Middle frontal gyrus (tissue), 1 donor: ENCODE data around the gene ADAMTSL5.
"Not testable (repeated sequence)": the region's sequence is repeated elsewhere in the genome, so short reads cannot be mapped to it uniquely, and the experiment has no call there.

Source experiments
- DNase-seq: peaks from one replicate; pipeline ENCODE4 v3.0.0-alpha.2; 2015; ENCODE audit warnings: low spot score; ENCODE audit errors: extremely low spot score

The ADAMTSL5 gene

DNA sequence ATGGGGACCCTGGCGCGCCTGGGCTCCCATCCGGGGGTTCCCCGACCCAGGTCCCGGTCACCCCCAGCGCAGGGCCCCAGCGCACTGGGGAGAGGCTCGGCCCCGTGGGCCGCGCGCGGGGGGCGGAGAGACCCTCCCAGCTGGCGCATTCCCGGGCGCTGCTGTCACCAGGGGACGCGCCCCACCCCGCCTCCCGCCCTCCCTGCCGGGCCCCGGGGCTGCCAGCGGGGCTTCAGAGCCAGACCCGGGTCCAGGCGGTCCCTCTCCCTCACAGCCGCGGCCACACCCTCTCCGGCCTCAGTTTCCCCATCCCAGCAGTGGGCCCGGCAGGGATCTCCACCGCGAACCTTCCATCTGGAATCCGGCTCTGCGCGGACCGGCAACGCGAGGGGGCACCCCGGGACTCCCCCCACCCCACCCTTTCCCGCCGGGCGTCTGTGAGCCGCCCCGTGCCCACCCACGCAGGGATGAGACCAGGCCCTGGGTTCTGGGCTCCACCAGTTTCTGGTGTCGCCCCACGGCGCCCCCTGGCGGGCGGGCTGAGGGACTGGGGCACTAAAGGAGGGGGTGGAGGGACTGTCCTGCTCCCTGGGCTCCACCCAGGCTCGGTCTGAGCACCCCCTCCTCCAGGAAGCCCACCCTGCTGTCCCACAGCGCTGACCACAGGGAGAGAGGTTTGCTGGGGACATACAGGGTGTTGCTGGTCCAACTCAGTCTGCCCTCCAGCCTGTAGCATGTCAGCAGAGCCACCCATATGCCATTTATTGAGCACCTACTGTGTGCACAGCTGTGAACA, 878 bp upstream of the ADAMTSL5 start:
- DNase-seq: no peak

DNA sequence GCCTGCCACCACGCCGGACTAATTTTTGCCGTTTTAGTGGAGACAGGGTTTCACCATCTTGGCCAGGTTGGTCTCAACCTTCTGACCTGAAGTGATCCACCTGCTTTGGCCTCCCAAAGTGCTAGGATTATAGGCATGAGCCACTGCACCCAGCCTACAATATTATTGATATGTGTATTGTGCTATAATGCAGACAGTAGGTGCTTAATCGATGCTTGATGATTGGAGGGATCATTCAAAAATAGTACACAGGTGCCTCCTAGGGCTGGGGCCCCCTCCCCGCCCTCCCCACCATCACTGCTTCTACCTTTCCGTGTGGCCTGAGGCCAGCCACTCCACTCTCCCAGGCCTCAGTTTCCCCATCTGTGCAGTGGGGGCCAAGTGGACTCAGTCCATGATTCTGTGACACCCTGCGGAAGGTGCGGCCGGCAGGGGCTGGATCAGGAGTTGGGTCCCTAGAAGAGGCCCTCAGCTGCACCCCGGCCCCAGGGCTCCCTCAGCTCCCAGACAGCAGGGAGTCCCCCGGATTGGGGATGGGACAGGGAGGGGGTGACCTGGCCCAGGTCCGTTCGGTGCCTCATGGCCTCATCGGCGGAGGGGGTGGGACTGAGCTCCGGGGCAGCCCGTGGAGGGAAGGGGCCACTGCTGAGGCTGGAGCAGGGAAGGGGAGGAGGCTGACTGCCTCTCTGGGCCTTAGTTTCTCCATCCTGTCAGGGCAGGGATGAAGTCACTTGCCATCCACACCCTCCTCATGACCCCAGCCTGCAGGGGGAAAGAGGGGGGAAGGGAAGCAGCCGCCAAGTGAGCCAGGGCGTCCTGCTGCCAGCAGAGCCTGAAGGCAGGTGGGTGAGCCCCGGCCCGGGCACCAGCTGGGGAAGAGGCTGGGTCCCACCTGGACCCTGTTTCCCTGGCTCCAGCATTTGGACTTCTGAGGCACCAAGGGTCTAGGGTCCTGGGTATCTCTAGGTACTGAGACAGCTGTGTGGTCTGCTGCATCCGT, 1.2 kb downstream of the ADAMTSL5 start:
- no peak for DNase-seq

DNA sequence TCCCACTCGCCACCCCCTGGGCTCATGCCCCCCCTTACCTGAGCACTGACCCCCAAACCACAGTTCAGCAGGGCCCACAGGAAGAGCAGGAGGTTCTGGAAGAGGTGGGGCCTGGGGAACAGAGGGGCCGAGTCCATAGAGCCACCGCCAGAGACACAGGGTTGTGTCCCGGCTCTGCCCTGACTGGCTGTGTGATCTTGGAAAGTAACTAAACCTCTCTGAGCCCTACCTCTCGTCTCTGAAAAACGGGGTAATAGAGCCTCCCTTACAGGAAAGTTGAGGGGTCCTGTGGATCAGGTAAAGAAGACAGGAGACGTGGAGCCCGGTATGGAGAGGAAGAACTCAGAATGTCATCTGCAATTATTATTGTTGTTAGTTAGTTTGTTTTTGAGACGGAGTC, 2.0 kb downstream of the ADAMTSL5 start:
- no peak for DNase-seq

DNA sequence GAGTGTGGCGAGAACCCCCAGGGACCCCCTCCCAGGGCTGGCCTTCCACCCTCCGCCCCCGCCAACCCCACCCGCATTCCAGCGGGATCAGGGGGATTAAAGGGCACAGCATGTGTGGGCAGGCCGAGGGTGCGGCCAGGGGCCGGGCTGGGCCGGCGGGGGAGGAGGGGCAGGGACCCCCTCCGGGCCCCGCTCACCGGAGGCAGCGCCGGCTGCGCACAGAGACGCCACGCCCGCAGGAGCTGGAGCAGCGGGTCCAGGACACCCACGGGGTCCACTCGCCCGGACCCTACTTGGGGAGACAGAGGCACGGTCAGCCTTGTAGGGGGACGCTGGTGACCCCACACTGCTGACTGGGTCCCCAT, 2.4 kb downstream of the ADAMTSL5 start:
- no peak for DNase-seq

DNA sequence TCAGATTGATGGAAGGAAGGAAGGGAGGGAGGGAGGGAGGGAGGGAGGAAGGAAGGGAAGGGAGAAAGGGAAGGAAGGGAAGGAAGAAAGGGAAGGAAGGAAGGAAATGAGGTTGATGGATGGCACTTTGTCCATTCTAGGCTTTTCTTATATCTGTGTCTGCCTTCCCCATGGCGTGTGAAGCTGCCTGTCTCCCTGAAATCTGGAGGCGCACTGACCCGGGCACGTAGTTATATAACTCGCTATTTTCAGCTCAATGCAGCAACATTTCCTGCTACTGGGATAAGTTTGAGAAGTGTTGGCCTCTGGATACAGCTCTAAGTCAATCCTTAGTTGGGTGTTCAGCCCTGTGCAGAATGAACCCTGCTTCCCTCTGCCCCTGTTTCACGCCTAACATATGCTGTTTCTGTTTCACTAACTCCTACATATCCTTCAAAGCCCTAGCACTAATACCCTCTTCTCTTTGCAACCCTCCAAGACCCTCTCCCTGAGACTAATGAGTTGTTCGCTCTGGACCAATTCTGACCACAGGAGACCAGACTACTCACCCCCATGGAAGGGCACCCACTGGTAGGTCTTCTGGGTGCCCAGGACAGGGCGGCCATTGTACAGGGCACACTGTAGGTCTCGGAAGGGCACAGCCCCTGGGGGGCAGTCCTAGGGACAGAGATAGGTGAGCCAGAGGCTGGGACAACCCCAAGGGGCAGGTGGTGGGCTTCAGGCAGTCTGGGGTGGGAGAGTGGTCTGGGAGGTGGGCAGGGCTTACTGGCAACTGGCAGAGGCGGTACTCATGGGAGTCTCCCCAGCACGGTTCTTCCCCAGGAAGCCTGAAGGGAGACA, 3.0 kb downstream of the ADAMTSL5 start:
- no peak for DNase-seq

DNA sequence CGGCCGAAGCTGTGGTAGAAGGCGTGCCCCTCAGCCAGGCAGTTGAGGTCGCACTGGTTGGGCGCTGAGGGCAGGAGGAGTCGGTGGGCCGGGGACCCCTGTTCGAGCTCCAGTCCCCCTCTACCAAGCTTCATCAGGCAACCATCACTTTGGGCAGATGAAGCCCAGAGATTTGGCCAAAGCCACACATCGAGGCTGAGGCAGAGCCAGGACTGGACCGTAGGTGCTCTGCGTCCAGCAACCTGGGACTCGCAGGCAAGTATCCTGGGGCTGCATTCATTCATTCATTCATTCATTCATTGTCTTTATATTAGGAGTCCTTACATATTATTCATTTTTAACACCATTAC, 4.3 kb downstream of the ADAMTSL5 start:
- DNase-seq: no peak

DNA sequence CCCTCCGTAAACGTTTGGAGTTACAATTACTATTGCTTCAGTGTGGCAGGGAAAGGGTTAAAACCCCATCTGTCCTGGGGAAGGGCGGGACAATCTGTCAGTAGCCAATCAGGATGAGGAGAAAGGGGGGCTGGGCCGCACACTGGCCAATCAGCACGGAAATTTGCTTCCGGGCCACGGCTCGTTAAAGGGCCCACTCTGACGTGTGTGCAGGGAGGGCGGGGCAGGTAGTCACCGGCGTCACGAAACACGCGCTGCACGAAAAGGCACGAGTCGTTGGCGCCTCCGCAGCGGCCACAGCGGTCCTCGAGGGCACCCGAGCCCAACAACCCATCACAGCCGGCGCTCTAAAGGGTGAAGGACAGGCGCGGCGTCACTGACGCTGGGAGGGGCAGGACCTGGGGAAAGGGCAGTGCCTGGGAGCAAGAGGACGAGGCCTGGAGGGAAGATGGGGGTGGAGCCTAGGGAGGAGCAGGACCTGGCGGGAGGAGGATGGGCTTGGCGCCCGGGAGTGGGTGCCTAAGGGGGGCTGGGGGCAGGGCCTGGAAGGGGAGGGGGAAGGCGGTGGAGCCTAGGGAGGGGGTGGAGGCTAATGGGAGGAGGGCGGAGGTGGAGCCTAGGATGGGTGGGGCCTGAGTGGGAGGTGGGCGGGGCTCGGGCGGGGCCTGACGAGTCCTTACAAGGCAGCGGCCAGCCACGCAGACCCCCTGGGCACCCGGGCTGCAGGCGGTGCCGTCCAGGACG, 4.9 kb downstream of the ADAMTSL5 start:
- peak; percentile 87 for DNase-seq

DNA sequence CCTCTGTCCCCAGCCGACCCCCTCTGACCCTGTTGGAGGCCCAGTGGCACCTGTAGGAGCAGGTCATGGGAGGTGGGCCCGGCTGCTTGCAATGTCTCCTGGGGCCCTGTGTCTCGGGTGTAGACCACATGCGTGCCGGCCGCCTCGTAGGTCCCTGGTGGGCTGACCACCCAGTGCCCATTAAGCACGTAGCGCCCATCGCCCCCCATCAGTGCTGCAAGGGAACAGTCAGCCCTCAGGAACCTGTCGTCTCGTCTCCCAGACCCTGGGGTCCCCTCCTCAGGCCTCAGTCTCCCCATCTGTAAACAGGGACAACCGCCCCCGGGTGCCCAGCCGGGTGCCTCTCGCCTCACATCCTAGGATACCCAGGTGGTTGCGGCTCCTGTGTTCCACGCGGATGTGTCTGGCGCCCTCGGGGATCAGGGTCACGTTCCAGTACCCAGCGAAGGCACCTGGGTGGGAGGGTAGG, 5.6 kb downstream of the ADAMTSL5 start:
- no peak for DNase-seq

DNA sequence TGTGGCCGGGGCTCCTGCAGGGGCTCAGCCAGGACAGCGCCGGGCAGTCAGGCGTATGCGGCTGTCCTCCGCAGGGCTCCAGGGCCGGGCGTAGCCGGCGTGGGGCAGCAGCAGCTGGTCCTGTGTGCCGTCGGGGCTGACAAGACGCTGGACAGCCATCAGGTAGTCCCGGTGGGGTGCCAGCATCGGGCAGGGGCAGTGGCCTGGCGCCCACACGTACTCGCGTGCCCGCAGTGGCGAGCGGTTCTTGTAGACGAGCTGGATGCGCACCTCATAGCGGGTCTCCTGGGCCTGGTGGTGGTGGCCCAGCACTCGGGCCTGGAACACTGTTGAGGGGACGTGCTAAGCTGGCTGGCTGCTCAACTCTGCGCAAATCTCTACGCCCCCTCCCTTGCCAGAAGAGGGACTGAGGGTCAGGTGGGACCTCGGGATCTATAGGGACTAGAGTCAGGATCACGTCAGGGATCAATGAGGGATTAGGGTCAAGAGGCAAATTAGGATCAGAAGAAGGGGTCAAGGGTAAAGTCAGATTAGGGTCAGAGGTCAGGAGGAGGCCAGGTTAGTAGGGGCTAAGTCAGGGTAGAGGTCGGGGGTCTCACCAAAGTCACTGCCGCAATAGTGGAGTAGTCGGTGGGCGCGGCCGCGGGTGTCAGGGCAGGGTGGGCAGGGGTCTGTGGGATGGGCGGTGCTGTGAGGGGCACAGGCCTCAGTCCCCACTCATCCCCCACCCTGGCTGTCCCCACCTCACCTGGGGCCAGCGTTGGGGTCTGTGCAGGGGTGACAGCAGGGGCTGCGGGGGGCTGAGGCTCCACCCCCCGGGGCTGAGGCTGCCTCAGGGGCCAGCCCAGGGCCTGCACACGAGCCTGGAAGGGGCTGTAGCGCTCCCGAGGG, 6.6 kb downstream of the ADAMTSL5 start:
- no peak for DNase-seq

DNA sequence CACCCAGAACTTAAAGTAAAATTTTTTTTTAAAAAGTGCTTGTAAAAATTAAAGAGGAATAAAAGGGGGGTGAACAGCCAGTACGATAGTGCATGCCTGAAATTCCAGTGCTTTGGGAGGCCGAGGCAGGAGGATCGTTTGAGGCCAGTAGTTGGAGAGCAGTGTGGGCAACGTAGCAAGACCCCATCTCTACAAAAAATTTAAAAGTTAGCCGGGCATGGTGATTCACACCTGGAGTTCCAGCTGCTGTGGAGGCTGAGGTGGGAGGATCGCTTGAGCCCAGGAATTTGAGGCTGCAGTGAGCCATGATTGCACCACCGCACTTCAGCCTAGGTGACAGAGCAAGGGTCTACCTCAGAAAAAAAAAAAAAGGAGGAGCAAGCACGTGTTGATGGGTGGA, 7.8 kb downstream of the ADAMTSL5 start:
- DNase-seq: no peak

DNA sequence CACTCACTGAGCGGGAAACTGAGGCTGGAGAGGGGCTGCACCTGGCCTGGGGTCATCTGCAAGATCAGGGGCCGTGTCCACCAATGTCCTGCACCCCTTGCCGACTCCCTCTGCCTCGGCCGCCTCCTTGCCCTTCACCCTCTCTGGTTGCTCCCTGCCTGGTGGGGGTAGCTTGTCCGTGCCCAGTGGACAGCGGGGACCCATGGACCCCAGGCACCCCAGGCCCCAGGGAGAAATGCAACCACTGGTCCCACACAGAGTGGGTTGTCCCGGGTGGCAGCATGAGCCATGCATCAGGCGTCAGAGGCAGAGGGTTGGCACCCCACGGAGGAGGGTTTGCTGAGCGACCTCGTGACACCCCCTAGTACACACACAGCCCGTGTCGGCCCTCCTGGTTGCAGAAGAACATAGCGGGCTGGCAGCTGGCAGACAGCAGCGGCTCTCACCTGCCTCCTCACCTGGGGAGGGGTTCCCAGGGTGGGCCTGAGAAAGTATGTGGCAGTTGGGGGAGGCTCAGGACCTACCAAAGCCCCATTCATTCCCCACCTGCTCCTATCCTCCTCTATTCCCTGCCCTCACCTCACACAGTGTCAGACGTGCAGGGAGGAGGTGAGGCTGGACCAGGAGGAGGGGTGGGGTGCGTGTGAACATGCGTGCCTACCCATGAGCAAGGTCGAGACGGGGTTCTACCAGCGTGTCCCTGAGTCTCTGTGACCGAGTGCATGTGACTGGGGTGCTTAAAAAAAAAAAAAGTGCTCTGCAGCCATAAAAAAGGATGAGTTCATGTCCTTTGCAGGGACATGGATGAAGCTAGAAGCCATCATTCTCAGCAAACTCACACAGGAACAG, 8.7 kb downstream of the ADAMTSL5 start:
- DNase-seq: no peak

DNA sequence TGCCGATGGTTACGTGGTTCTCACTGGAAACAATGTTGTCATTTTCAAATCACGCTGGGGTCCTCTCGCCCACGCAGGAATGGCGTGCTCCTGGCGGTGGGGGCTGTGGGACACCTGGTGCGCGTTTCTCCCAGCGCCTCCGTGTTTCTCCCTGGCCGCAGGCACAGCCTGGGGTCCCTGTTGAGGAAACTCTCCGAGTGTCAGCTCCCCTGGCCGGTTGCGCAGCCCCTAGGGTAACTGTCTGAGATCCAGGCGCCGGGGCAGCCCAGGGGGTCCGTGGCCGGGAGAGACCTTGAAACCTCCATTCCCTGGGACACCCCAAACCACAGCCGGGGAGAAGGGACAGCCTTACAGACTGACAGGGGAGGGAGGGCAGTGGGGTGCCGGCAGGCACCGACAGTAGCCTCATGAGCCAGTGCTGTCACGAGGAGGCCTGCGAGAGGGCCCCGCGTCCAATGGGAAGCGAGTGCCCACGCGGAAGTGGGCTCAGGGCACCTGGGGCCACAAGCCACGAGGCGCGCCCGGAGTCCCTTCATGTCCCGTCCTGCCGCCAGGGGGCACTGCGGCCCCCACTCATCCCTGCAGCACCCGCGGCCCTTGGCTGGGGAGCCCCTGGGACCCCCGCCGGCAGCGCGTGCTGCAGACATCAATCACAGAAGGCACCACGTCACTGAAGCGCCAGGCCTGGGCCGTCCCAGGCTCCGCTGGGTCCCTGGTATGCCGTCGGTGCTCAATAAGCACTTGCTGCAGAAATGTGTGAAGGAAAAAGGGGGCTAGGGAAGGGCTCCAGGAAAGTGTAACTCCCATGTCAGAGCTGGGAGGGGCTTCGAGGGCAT, 9.5 kb downstream of the ADAMTSL5 start:
- DNase-seq: no peak

DNA sequence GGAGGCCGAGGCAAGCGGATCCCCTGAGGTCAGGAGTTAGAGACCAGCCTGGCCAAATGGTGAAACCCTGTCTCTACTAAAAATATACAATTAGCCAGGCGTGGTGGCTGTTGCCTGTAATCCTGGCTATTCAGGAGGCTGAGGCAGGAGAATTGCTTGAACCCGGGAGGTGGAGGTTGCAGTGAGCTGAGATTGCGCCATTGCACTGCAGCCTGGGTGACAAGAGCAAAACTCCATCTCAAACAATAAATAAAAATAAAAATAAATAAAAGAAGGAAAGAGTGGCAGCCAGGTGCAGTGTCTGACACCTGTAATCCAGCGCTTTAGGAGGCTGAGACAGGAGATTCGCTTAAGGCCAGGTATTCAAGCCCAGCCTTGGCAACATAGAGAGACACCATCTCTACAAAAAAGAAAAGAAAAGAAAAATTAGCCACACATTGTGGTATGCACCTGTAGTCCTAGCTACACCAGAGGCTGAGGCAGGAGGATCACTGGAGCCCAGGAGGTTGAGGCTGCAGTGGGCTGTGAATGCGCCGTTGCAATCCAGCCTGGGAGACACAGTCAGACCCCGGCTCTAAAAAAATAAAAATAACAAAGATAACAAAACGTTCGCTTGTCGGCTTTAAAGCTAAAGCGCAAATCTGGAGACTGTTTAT, 10.3 kb downstream of the ADAMTSL5 start:
- no peak for DNase-seq

DNA sequence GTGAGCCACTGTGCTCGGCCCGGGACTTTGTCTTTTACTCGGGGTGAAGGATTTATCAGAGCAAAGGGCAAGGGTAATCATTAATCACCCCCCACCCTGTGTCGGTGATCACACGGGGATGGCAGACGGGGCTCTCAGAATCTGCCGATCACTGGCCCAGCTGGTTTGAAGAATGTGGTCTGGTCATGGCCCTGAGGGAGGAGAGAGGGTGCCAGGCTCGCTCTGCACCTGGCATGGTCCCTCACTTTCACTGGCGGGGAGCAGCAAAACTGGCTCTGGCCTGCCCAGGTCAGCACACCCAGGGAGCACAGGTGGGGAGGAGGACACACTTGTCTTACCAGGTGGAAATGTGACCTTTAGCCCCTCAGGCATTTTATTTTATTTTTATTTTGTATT, 11.6 kb downstream of the ADAMTSL5 start:
- no peak for DNase-seq

DNA sequence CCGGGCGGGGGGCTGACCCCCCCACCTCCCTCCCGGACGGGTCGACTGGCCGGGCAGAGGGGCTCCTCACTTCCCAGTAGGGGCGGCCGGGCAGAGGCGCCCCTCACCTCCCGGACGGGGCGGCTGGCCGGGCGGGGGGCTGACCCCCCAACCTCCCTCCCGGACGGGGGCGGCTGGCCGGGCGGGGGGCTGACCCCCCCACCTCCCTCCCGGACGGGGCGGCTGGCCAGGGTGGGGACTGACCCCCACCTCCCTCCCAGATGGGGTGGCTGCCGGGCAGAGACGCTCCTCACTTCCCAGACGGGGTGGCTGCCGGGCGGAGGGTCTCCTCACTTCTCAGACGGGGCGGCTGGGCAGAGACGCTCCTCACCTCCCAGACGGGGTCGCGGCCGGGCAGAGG, 13.6 kb downstream of the ADAMTSL5 start:
- not testable (repeated sequence) for DNase-seq

DNA sequence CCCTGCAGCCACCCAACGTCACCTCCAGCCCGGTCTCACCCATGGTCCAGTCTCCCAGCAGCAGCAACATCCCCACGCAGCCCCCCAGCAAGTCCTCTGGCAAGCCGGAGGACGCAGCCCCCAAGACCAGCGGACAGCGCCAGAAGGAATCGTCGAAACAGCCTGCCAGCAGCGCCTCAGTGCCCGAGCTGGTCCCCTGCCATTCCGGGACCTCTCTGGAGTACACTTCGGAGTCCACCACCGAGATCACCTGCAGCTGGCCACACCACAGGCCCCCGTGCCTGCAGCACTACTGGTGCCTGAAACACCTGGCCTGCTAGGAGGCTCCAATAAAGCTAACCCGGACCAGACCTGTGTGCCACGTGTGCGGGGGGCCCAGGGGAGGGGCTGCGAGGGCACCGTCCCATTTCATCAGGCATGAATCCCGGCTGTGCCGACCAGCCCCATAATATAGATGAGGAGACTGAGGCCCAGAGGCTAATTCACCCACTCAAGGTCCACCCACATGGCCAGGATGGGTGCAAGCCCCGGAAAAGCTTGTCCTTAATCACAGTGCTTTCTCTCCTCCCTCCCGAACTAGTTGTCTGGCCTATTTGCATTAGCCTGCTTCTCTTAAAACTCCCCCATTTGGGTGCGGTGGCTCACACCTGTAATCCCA, 15.1 kb downstream of the ADAMTSL5 start:
- no peak for DNase-seq
